GM21576 (cell line): ENCODE results near the gene GIGYF1.
A peak's percentile ranks its signal among the peaks of the same experiment; 100 is the strongest.
"Not testable (repeated sequence)": the region's sequence is repeated elsewhere in the genome, so short reads cannot be mapped to it uniquely, and the experiment has no call there.

ENCODE experiments used
- ATAC-seq: cut with Tn5 transposase; IDR thresholded peaks from one replicate; pipeline ENCODE4 v1.9.1; 2021; ENCODE audit warnings: mild to moderate bottlenecking, moderate library complexity; ENCODE audit not compliant: unreplicated experiment

The GIGYF1 gene

DNA sequence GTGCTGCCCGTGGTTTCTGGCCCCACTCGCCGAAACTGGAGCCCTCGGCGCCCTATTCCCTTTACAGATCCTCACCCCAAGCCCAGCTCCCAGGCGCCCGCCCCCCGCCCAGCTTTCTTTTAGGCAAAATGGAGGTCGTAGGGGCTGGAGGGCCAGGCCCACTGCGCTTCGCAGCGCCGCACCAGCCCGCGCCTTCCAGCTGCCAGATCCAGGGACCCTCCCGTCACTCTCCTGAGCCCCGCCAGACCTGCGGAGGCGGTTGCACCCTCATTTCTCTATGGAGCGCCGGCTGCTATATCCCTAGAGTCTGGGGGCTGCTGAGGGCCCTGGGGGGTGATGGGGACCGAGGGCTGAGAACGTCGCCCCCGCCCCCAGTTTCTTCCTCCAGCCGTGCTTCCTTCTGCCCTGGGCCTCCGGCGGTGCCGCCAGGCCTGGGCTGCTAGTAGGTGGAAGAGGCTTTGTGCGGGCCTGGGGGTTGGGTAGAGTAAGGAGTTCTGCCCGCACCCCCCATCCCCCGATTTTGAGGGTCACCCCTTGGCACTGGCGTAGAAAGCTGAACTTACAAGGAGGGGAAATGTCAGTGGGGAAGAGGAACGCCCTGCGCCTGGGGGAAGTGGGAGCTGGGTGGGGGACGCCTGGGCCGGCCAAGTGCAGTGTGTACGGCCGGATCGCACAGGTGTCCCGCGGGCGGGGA, 19.5 kb downstream of the GIGYF1 start:
- no peak for ATAC-seq

DNA sequence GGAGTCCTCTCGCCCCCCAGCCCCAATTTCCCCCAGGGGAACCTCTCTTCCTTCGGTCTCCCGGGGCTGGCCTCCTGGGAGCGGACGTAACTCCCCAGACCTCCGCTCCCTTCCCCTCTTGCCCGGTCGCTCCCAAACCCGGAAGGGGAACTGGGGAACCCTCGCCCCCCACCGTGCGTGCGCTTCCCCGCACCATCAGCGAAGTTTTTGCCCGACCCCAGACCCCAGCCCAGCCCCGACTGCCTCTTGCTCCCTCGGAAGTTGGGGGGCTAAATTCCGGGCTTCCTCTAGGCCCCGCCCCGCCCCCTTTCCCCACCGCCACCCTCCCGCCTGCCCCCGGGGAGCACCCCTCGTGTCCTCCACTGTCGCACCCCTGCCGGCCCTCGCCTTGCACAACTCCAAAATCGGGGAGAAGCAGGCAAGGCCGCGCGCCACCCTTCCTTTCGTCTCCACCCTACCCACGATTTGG, 20.1 kb downstream of the GIGYF1 start:
- ATAC-seq: no peak

DNA sequence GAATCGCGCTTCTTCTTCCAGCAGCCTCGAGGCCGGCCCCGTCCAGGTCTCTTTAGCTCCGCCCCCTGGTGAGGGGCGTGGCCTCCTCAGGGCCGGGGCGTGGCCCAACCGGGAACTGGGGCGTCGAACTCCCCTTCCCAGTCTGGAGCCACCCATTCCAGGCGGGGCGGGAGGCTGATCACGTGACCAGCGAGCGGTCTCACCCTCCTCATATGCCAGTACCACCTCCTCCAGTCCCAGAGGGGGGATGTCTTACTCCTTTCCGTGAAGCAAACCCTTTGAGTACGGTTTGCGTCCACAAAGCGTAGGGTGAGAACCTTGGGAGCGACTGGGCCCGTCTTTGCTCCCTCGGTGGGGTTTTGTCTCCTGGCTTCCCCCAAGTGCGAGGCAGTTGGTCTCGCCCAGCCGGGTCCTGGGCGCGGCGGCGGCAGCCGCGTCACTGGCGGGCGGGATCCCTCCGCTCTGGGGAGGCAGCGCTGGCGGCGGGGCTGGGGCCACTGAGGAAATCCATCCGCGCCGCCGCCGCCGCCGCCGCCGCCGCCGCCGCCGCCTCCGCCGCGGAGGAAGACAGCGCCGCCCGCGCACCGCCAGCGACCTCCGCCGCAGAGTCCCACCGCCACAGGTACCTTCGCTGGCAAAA, 20.6 kb downstream of the GIGYF1 start, which contains the start of gene GNB2:
GNB2 (plus strand) TSS at position 439 of the 640 bp plus-strand sequence. CDS start 2,526 bp downstream, outside the sequence.
- ATAC-seq: peak; percentile 54

DNA sequence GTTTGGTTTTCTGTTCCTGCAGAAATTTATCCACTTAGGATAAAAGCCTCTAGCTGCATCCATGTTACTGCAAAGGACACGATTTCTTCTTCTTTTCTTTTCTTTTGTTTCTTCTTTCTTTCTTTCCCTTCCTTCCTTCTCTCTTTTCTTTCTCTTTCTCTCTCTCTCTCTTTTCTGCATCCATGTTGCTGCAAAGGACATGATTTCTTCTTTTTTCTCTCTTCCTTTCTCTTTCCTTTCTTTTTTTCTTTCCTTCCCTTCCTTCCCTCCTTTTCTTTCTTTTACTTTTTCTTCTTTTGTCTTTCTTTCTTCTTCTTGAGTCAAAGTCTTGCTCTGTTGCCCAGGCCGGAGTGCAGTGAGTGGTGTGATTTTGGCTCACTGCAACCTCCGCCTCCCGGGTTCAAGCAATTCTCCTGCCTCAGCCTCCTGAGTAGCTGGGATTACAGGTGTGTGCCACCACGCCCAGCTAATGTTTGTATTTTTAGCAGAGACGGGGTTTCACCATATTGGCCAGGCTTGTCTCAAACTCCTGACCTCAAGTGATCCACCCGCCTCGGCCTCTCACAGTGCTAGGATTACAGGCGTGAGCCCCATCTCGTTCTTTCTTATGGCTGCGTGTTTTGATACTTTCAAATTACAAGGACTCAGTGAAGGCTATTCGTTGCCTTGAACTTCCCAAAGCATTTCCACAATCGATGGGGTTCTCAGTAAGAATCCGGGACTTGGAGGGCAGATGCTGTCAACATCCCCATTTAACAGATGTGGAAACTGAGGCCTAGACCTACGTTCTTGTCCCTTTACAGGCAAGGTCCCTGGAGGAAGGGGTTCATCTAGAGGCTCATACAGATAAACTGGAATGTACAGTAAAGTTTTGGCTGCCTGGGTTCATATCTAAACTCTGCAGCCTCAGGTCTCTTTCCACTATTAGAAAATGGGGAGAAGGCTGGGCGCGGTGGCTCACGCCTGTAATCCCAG, 22.4 kb downstream of the GIGYF1 start:
- ATAC-seq: no peak

DNA sequence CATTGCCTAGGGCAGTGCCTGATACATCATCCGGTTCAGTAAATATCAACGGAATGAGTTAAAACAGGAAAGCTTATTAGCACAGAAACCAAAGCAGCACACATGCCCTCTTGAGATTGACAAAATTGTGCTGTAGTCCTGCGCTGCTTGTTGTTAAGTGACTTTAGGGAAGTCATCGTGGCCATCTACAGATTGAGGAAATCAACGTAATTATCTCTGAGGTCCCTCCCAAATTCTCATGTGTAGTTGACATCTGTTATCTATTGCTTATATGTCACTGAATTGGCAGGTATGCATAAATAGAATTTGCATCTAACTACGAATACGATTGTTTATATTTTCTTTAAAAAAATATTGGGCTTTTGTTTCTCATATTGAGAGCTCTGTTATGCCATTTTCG, 24.0 kb downstream of the GIGYF1 start:
- ATAC-seq: no peak

DNA sequence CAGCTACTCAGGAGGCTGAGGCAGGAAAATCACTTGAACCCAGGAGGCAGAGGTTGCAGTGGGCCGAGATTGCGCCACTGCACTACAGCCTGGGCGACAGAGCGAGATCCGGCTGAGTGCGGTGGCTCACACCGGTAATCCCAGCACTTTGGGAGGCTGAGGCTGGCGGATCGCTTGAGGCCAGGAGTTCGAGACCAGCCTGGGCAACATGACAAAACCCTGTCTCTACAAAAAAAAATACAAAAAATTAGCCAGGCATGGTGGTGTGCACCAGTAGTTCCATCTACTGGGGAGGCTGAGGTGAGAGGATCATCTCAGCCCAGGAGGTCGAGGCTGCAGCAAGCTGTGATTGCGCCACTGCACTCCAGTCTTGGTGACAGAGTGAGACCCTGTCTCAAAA, 24.9 kb downstream of the GIGYF1 start:
- not testable (repeated sequence) for ATAC-seq

DNA sequence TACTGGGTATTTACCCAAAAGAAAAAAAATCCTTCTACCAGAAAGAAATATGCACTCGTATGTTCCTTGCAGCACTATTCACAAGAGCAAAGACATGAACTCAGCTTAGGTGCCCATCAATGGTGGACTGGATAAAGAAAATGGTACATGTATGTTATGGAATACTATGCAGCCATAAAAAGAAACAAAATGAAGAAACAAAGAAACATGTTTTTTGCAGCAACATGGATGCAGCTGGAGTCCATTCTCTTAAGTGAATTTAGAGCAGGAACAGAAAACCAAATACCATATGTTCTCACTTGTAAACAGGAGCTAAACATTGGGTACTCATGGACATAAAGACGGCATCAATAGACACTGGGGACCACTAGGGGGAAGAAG, 26.0 kb downstream of the GIGYF1 start:
- ATAC-seq: no peak

DNA sequence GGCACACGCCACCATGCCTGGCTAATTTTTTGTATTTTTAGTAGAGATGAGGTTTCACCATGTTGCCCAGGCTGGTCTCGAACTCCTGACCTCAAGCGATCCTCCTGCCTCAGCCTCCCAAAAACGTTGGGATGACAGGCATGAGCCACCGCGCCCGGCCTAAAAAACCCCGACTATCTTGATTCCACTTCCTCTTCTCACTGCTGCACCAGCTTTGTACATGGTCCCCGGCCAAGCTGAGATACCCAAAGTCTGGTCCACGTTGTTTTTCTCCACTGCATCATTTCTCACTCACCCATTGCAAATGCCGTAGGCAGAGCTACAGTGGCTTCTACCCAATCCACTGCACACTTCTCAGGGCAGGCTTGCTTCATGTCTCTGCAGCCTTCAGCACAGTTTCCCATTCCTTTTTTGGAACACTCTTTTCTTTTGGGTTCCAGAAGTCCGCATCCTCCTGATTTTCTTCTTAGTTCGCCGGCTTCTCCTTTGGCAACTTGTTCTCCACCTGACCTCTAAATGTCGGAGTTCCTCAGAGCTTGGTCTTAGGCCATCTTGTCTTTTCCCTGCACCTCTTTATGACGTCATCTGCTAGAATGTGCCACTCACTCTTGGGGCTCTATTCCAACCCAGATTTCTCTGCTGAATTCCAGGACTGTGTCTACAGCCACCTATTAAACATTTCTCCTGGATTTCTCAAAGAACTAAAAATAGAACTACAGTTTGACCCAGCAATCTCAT, 26.6 kb downstream of the GIGYF1 start:
- ATAC-seq: no peak

DNA sequence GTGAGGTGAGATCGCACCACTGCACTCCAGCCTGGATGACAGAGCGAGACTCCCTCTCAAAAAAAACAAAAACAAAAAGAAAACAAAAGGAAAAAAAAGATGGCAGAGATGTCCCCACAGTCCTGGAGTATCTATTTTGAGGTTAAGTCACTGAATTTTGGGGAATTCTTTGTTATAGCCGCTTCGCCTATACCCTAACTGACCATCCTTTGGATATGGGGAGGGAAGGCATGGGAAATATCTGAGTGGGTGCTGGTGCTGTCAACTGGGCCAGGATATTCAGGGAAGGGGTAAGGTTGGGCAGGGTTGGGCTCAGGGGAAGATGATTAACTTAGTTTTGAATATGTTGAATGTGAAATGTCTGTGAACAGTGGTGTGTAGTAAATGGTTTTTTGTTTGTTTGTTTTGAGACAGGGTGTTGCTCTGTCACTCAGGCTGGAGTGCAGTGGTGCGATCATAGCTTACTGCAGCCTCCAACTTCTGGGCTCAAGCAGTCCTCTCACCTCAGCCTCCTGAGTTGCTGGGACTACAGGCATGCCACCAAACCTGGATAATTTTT, 28.8 kb downstream of the GIGYF1 start:
- no peak for ATAC-seq

DNA sequence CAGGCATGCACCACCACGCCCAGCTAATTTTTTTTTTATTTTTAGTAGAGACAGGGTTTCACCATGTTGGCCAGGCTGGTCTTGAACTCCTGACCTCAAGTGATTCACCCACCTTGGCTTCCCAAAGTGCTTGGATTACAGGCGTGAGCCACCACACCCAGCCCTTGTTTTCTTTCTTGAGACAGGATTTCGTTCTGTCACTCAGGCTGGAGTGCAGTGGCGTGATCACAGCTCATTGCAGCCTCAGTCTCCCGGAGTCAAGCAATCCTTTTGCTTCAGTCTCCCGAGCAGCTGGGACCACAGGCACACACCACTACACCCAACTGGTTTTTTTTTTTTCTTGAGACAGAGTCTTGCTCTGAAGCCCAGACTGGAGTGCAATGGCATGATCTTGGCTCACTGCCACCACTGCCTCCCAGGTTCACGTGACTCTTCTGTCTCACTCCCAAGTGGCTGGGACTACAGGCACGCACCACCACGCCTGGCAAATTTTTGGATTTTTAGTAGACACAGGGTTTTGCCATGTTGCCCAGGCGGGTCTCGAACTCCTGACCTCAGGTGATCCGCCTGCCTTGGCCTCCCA, 31.8 kb downstream of the GIGYF1 start:
- not testable (repeated sequence) for ATAC-seq

DNA sequence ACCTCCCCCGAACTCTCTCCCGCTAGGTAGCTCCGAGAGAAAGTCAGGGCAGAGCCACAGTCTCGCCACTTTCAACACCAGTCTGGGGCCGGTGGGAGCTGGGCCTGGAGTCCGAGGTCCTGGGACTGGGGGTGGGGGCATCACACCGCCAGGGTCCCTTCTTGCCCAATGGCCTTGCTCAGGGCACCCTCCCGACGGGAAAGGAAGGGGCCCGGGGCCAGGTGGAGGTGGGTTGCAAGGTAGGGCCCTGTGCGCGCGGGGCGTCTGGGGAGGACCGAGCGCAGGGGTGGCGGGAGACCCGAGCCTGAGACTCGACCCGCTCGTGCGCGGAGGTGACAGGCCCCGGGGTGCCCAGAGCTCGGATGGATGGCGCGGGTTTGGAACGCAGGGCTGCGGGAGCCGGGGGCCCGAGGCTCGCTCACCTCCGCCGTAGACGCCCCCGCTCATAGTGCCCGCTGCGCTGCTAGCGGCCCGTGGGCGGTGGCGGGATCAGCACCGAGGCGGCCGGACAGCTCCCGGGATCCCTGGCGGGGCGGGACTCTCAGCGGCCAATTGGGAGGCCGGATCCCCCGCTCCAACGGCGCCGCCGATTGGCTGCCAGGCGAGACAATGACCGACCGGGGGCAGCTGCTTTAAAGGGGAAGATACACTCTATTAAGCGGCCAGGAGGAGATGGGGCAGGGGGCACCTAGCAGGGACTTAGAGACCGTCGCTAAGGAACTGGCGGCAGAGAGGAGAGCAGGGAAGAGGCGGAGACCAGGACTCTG, 38.0 kb downstream of the GIGYF1 start, which contains the start of gene ACTL6B:
ACTL6B (minus strand) TSS at position 541 of the 767 bp plus-strand sequence; CDS start at position 447, 94 bp downstream.
- no peak for ATAC-seq

DNA sequence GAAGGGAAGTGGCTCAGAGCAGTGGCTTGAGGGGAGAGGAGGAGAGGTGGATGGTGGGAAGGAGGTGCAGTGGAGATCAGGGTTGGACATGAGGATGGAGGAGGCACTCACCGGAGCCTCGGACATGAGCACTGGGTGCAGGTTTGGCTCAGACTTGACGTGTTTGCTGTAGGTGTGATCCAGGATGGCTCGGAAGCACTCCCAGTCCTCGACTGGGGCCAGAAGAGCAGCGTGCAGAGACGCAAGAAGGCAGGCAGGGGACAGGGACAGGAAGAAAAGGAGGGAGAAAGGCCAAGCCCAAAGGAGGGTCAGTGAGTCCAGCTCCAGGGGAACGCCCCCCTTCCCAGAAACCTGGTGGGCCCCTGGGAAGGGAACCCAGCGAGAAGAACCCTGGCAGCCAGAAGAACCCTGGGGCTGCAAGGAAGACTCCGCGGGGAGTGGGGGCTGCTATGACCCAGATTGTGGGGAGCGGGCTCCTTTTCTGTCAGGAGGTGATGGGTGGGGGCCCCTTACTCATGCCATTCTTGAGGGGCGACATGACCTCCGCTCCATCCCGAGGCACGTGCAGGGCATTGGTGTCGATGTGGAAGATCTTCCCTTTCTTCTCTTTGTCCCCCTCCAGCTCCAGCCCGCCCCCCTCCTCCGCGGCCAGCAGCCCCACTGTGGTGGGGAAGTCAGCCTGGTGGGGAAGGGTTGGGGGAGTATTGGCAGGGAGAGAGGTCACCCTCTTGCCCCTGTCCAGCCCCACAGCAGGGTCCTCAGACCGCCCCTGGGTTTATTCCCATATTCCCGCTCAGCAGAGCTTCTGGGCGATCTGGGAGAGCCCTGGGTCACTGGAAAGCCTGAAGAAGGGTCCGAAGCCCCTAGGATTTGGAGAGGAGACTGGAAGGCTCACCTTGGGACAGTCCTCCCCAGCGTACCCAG, 38.9 kb downstream of the GIGYF1 start:
- no peak for ATAC-seq

DNA sequence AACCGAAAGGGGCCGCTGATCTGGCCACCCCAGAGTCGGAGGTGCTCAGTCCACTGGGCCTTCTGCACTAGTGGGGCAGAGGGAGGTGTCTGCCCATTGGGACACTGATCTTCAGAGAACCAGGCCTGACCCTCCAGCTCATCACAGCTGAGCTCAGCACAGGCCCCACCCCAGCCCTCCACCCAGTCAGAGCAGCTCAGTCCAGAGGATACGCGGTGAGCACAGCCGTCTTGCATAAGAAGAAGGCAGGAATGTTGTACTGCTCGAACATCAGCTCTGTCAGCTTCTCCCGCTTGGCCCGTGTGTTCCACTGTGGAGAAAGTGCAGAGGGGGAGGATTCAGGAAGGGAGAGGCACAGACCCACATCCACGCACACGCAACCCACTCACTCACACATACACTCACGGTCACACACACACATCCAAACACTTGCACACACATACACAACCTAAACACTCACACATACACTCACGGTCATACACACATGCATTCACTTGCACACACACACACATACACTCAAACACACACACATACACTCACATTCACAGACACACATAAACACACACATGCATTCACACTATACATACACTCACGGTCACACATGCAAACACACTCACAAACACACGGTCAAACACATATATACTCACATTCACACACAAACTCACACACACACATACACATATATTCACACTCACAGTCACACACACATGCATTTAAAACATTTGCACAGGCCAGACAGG, 44.1 kb downstream of the GIGYF1 start:
- no peak for ATAC-seq

DNA sequence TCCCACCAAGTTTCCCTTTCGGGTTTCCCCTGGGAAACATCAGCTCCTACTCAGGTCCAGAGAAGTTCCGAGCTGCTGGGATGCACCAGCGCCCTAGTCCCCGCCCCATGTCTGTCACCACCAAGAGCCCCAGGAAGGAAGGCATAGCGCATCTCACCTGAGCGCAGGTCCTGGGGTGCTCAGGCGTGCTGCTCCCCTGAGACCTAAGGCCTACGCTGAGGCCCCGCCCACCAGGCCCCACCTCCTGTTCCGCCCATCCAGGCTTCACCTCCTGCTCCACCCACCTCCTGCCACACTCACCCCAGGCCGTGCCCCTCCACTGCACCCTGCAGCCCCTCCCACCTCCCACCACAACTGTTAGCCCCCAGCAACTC, 51.5 kb downstream of the GIGYF1 start:
- ATAC-seq: no peak

DNA sequence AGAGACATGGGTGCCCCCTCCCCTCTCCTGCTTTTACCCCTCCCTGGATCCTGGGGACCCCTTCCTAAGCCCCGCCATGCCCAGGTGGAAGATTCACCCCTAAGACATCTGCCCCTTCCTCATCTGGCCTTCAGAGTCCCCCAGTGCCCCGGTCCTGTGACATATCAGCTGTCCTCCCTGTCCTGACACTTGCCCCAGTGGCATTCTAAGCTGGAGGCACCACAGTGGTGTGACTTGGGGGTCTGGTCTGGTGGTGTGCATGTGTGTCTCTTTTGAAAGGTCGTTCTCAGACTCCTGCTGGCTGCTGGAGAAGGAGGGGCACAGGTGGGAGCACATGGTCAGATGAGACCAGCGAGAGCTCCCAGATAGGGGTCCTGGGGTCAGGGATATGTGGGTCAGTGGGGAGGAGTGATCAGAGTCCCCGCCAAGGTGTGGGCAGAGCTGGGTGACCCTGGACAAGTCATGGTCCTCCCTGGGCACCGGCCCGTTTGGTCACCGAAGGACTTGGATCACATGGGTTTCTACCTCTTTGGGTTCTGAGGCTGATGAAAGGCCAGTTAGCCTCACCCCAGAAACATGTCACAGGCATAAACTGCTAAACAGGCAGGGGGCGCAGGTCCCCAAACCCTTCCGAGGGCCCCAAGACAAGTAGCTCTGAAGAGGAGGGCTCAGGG, 52.1 kb downstream of the GIGYF1 start:
- no peak for ATAC-seq

DNA sequence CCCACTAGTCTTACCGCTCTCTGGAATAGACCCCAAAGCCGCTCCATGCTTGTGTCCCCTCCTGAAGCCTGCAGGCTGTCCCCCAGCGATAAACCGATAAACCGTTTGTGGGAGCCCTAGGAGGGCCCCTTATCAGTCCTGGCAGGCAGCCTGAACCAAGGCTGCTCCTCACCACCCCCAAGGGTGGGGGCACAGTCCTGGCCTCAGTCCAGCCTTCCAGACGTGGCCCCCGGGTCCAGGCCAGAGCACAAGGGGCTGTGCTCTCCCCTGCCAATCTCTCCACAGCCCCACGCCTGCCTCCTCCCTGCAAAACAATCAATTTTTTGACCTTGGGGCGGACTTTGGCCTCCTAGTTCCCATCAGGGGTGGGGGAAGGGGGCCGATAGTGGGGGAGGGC, 52.6 kb downstream of the GIGYF1 start, which contains the start of gene TFR2:
TFR2 (minus strand) TSS at position 90 of the 397 bp plus-strand sequence; CDS start at position 47, 43 bp downstream.
- ATAC-seq: no peak
